Tibial artery (tissue), 4 donors: Measurements from ENCODE around the gene MAEA.

Experiments
- DNase-seq, 2 donors: peaks; one replicate each; pipeline ENCODE4 v3.0.0-alpha.2; 2019
- H3K27ac ChIP-seq, 2 donors: fragments of 200-600 bp; sonication (generic) in 1 of 2; 1 replicate in 1 of 2; 2 replicates in 1 of 2; pipeline ENCODE4 v1.5.1; 2018 to 2019; ENCODE audit warnings: mild to moderate bottlenecking in 1 of 2
- H3K27me3 ChIP-seq, 2 donors: fragments of 200-600 bp; sonication (generic) in 1 of 2; one replicate each; pipeline versions ENCODE4 v1.5.1 to v1.6.0; 2016 to 2019
- H3K36me3 ChIP-seq, 3 donors: fragments of 200-600 bp; sonication (generic) in 2 of 3; one replicate each; pipeline ENCODE4 v1.5.1; 2016 to 2019; ENCODE audit warnings: mild to moderate bottlenecking in 2 of 3
- H3K4me1 ChIP-seq, 4 donors: fragments of 200-600 bp; sonication (generic) in 2 of 4; 1 replicate in 3 of 4; 2 replicates in 1 of 4; pipeline ENCODE4 v1.5.1; 2016 to 2019
- H3K4me3 ChIP-seq, 2 donors: fragments of 200-600 bp; sonication (generic) in 1 of 2; 1 replicate in 1 of 2; 2 replicates in 1 of 2; pipeline ENCODE4 v1.5.1; 2018 to 2019; ENCODE audit warnings: mild to moderate bottlenecking in 2 of 2
- H3K9me3 ChIP-seq, 3 donors: fragments of 200-600 bp; sonication (generic) in 1 of 3; one replicate each; pipeline ENCODE4 v1.5.1; 2016 to 2019
- CTCF ChIP-seq, 2 experiments: fragments of 200-600 bp in 1 of 2; fragments of 450-650 bp in 1 of 2; IDR thresholded peaks; one replicate each; pipeline ENCODE4 v1.5.1; 2017 to 2019; ENCODE audit warnings: antibody characterized with exemption in 2 of 2, mild to moderate bottlenecking in 1 of 2, moderate library complexity in 1 of 2
- intact Hi-C: fragments of 100-400 bp; cut with DNase I; formaldehyde crosslinking; loops from one replicate; pipeline ENCODE4 v1.15.0; 2023; ENCODE audit warnings: low total_unique reads

MAEA gene

GRCh38 chr4:1346781-1347409, 57.2 kb downstream of the MAEA start, which contains the start of gene UVSSA:
TSS of gene UVSSA (plus strand) at chr4:1347208. CDS start at chr4:1348092, 884 bp downstream.
- Histone ChIP-seq H3K27ac (peak within 1 kb of the TSS; percentile 92 to 98), H3K27me3 (no peaks in the 10 kb centered on the region), H3K9me3 (no peaks in the 10 kb centered on the region), H3K36me3 (peaks cover 0 to 11% (median 8%) of the 10 kb centered on the region in 3 donors), H3K4me1 (peaks cover 0 to 32% (median 22%) of the 10 kb centered on the region in 4 donors), H3K4me3 (peak within 1 kb of the TSS; percentile 73 to 100)
- TF ChIP-seq CTCF (IDR thresholded peaks at IDR 0.05): no peak
- peak; percentile 100 for DNase-seq
- intact Hi-C loops: loop anchor here (1.0 to 10.0 kb wide), 3 partner anchors 58 to 182 kb away; partner anchors contain the start of genes CTBP1 and MAEA

DNA sequence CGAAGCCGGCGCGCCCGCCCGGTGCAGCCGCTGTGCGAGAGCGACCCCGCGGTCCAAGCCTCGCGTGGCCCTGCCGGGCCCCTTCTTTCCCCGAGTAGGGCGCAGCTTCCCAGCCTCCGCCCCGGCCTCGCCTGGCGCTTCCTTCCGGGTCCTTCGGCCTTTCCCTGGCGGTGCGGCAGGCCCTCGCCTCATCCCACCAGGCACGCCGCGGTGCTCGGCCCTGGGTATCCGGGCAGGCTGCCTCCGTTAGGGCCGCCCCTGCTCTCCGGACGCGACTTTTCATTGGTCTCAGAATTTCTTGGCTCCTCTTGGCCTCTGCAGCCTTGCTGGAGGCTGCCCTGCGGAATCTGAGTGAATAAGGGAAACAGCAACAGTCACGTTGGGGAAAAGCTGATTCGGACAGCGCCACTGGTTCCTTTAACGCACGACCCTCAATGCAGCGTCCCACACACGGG, 57.7 kb downstream of the MAEA start:
- no peak for TF ChIP-seq CTCF (IDR thresholded peaks at IDR 0.05)
- Histone ChIP-seq H3K27ac (peak overlapping the region; percentile 92 to 97), H3K27me3 (no peaks in the 10 kb centered on the region), H3K36me3 (peaks cover under 1 to 11% (median 11%) of the 10 kb centered on the region in 3 donors), H3K4me3 (peak overlapping the region; percentile 73 to 100), H3K9me3 (no peaks in the 10 kb centered on the region), H3K4me1 (peaks cover 0 to 32% (median 23%) of the 10 kb centered on the region in 4 donors)
- DNase-seq: peak; percentile 78 to 91
- intact Hi-C loops: loop anchor here (1.0 to 10.0 kb wide), 2 partner anchors 58 to 183 kb away; partner anchors contain the start of gene MAEA

GRCh38 chr4:1348014-1348513, 58.4 kb downstream of the MAEA start:
- H3K9me3 ChIP-seq: no peaks in the 10 kb centered on the region
- no peak for DNase-seq
- peaks cover 0 to 32% (median 23%) of the 10 kb centered on the region in 4 donors for H3K4me1 ChIP-seq
- H3K36me3 ChIP-seq: peaks cover 7 to 17% (median 17%) of the 10 kb centered on the region in 3 donors
- H3K4me3 ChIP-seq: peak overlapping the region; percentile 73 to 100
- TF ChIP-seq CTCF (IDR thresholded peaks at IDR 0.05): no peak
- H3K27ac ChIP-seq: peak overlapping the region; percentile 92 to 97
- no peaks in the 10 kb centered on the region for H3K27me3 ChIP-seq
- intact Hi-C loops: loop anchor here (2.0 to 10.0 kb wide), 2 partner anchors 183 to 337 kb away; partner anchors contain the start of gene FGFRL1

DNA sequence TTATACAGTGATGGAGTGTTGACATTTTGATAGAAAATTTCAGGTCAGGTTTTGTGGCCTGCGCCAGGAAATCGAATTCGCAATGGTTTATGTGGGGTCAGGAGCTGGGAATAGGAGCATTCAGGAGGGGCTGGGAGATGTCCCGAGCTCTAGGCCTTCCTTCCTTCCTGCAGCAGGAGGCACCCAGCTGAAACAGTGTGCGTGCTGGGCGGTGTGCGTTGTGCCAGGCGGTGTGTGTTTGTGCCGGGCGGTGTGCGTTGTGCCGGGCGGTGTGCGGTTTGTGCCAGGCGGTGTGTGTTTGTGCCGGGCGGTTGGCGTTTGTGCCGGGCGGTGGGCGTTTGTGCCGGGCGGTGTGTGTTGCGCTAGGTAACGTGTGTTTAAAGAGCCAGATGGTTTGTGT, 59.1 kb downstream of the MAEA start:
- H3K27me3 ChIP-seq: no peaks in the 10 kb centered on the region
- intact Hi-C loops: loop anchor here (2.0 to 10.0 kb wide), 2 partner anchors 184 to 338 kb away; partner anchors contain the start of gene FGFRL1
- H3K36me3 ChIP-seq: peaks cover 12 to 24% (median 21%) of the 10 kb centered on the region in 3 donors
- H3K9me3 ChIP-seq: no peaks in the 10 kb centered on the region
- no peak overlapping the region for H3K4me3 ChIP-seq
- peak overlapping the region; percentile 92 to 97 for H3K27ac ChIP-seq
- no peak for DNase-seq
- peaks cover 0 to 32% (median 23%) of the 10 kb centered on the region in 4 donors for H3K4me1 ChIP-seq
- TF ChIP-seq CTCF (IDR thresholded peaks at IDR 0.05): no peak

GRCh38 chr4:1349359-1350168, 59.9 kb downstream of the MAEA start:
- Histone ChIP-seq H3K9me3 (no peaks in the 10 kb centered on the region), H3K4me3 (no peak overlapping the region), H3K4me1 (peaks cover 0 to 32% (median 22%) of the 10 kb centered on the region in 4 donors), H3K36me3 (peaks cover 12 to 32% (median 29%) of the 10 kb centered on the region in 3 donors), H3K27ac (no peak overlapping the region), H3K27me3 (no peaks in the 10 kb centered on the region)
- intact Hi-C loops: loop anchor here (2.0 to 10.0 kb wide), 3 partner anchors 185 to 339 kb away; partner anchors contain the start of gene FGFRL1
- TF ChIP-seq CTCF (IDR thresholded peaks at IDR 0.05): no peak
- DNase-seq: no peak
